ENCODE data around the gene OR8D2.
"Not testable (repeated sequence)": the region's sequence is repeated elsewhere in the genome, so short reads cannot be mapped to it uniquely, and the experiment has no call there.

Gene OR8D2

DNA sequence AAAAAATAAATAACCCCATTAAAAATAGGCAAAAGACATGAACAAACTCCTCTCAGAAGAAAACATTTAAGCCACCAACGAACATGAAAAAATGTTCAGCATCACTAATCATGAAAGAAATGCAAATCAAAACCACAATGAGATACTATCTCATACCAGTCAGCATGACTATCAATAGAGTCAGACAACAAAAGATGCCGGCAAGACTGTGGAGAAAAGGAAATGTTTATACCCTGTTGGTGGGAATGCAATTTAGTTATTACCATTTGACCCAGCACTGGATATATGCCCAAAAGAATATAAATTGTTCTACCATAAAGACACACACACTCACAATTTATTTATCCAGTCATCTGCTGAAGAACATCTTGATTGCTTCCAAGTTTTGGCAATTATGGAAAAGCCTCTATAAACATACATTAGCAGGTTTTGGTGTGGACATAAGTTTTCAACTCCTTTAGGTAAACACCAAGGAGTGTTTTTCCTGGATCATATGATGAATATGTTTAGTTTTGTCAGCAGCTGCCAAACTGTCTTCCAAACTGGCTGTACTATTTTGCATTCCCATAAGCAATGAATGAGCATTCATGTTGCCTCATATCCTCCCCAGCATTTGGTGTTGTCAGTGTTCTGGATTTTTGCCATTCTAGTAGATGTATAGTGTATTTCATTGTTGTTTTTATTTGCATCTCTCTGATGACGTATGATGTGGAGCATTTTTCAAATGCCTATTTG, 34.2 kb downstream of the OR8D2 start:
- DNase-seq (ENCODE audit: low spot score), result no peak

DNA sequence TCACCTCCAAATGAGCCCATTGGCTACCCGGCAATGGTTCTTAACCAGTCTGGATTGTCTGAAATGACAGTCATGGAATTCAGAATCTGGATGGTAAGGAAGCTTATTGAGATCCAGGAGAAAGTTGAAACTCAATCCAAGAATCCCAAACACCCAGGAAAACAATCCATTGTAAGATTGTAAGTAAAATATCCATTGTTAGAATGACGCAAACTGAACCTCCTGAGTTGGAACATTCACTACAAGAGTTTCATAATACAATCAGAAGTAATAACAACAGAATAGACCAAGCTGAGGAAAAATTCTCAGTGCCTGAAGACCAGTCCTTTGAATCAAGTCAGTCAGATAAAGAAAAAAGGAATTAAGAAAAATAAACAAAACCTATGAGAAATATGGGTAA, 41.7 kb downstream of the OR8D2 start:
- no peak for DNase-seq (ENCODE audit: low spot score)

DNA sequence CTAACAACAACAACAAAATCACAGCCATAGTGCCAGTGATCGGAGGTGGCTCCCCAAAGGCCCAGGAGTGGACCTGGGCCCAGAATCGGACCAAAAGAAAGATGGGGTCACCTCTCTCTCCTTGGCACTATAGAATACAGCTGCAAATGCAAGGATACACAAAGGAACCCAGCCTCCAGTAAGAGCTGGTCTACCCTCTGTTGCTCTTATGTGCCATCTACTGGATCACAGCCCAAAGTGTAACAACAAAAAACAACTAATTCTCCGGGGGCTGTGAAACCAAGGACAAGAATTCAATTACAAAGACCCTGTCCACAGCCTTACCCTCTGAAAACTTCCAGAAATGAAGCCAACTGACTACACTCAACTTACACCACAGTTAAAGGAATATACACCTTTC, 42.2 kb downstream of the OR8D2 start:
- DNase-seq (ENCODE audit: low spot score), result no peak

DNA sequence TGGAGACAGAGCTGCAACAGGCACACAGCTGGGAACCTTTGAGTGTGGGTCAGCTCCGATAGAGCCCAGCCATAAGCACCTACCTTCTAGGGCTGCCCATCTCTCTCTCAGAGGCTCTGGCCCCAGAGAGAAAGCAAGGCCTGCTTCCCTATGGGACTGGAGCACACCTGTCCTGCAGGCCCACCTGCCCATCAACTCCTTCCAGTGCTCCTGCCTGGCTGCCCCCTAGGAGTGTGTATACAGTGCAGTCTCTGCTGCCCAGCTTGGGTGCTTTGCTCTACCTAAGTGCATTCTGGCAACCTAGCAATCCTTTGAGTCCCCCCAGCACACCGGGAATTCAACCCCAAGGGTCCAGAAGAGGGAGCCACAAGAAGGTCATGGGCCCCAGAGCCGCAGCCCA, 42.8 kb downstream of the OR8D2 start:
- DNase-seq (ENCODE audit: low spot score), result no peak

DNA sequence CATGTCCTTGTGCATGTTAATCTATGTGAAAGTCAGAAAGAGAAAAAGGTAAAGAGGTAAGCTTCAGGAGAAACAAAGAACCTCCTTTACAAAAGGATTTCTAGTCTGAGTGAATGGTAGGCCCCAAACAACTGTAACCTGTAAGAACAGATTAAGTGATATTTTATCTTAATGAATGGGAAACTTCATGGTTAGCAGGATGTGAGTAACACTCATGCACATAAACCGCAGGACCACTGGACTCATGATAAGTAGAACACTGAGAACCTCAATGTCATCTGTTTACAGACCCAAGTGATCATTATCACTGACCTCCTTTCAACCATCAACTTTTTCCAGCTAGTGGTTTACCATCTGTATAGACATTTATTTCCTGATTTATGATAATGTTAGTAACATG, 43.9 kb downstream of the OR8D2 start:
- DNase-seq (ENCODE audit: low spot score), result no peak

DNA sequence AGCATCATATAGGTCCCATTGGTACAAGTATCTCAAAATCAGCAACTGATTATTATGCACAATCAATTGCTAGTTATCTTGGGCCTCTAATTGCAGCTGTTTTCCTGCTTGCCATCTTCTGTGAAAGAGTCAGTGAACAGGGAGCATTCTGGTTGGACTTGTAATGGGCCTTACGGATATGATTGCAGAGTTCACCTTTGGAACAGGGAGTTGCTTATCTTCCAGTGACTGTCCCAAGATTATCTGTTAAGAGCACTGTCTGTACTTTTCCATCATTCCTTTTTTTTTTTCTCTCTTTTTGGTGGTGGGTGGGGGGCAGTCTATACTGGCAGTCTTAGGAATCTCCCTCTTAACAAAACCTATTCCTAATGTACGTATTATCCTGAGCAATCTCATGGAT, 46.0 kb downstream of the OR8D2 start:
- no peak for DNase-seq (ENCODE audit: low spot score)

DNA sequence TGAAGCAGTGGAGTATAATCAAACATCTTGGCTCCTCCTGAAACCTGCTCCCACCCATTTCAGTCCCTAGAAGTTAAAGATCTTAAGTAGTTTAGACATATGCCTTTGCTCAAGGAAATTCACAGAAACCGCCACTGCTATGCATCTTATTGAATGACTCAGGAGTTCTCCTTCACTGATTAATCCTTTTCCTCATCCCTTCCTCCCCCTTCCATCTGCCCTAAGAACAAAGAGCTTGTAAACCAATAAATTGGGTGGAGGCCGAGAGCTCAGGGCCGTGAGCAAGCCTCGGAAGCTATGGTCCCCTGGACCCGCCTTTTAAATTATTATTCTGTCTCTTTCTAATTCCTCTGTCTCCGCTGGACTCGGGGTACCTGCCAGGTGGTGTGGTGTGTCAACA, 49.1 kb downstream of the OR8D2 start:
- not testable (repeated sequence) for DNase-seq (ENCODE audit: low spot score)

Data from HuH-7 (cell line).